Natural killer cell treated with Interleukin-12 subunit alpha and Interleukin-12 subunit beta and Interleukin-15 and Interleukin-18, amount 100 ng/mL, for 72 hours (primary cell): ENCODE results near the gene FOXD1. TPM values are rescaled to one million over a fixed set of nuclear protein-coding genes. Genes with fewer than 3 reads are reported as not detected.

Experiments
- ATAC-seq, 2 donors: fragments of 150-1000 bp; cut with Tn5 transposase in 1 of 2; sonication (Bioruptor Pico), chemical (Tn5 transposase) in 1 of 2; 2 replicates each; pipeline ENCODE4 v1.10.0; 2021
- DNase-seq: peaks from one replicate; pipeline ENCODE4 v3.0.0; 2022; ENCODE audit warnings: low spot score
- H3K27ac Mint-ChIP-seq, 2 donors: 1 replicate in 1 of 2; 2 replicates in 1 of 2; pipeline ENCODE4 v1.8.0; 2022; ENCODE audit warnings: mixed read lengths in 2 of 2, mild to moderate bottlenecking in 1 of 2, moderate library complexity in 1 of 2
- H3K27me3 Mint-ChIP-seq, 2 donors: 1 replicate in 1 of 2; 2 replicates in 1 of 2; pipeline ENCODE4 v1.8.0; 2022; ENCODE audit warnings: mixed read lengths in 2 of 2
- H3K36me3 Mint-ChIP-seq: one replicate; pipeline ENCODE4 v1.8.0; 2022; ENCODE audit warnings: mixed read lengths
- H3K4me1 Mint-ChIP-seq, 2 donors: 1 replicate in 1 of 2; 2 replicates in 1 of 2; pipeline ENCODE4 v1.8.0; 2022; ENCODE audit warnings: low read depth in 2 of 2, mixed read lengths in 2 of 2, mild to moderate bottlenecking in 1 of 2
- H3K4me3 Mint-ChIP-seq: one replicate; pipeline ENCODE4 v1.8.0; 2022; ENCODE audit warnings: mixed read lengths
- H3K9me3 Mint-ChIP-seq: 2 replicates; pipeline ENCODE4 v1.8.0; 2022; ENCODE audit warnings: mixed read lengths
- total RNA-seq, 2 donors: library from RNA; stranded (reverse); gene quantifications; one replicate each; pipeline ENCODE4 v1.2.3, GENCODE V29; 2022

Gene FOXD1
- total RNA-seq, 2 donors from 2014 or later: 1.5 to 2.0 TPM

GRCh38 chr5:73405691-73406090 is 42.9 kb downstream of the FOXD1 start:
- H3K27ac Mint-ChIP-seq: no peak overlapping the region
- ATAC-seq: no peak
- H3K36me3 Mint-ChIP-seq: no peaks in the 10 kb centered on the region

GRCh38 chr5:73399775-73400174 is 48.8 kb downstream of the FOXD1 start:
- H3K4me3 Mint-ChIP-seq: no peak overlapping the region
- DNase-seq: no peak
- no peaks in the 10 kb centered on the region for H3K4me1 Mint-ChIP-seq
- peaks cover 37 to 43% of the 10 kb centered on the region in 2 donors for H3K27me3 Mint-ChIP-seq
- H3K36me3 Mint-ChIP-seq: no peaks in the 10 kb centered on the region
- ATAC-seq: no peak
- no peak overlapping the region for H3K27ac Mint-ChIP-seq
- H3K9me3 Mint-ChIP-seq: no peaks in the 10 kb centered on the region

More at GRCh38 chr5:73405691-73406090, 42.9 kb downstream of the FOXD1 start:
- peaks cover 32 to 41% of the 10 kb centered on the region in 2 donors for H3K27me3 Mint-ChIP-seq
- no peaks in the 10 kb centered on the region for H3K4me1 Mint-ChIP-seq
- H3K4me3 Mint-ChIP-seq: no peak overlapping the region
- DNase-seq: no peak
- no peaks in the 10 kb centered on the region for H3K9me3 Mint-ChIP-seq

Other genes starting within 250 kb of the FOXD1 start
- 100 to 1,000 TPM; 426 to 537 TPM for gene BTF3, start 49.7 kb upstream of the FOXD1 start, total RNA-seq
- 10 to 100 TPM; 12.2 to 16.9 TPM for gene ANKRA2, start 116.9 kb upstream of the FOXD1 start, total RNA-seq
- gene UTP15, start 117.0 kb upstream of the FOXD1 start, total RNA-seq: 10 to 100 TPM; 34.9 to 55.1 TPM
- gene ARHGEF28, start 177.4 kb upstream of the FOXD1 start, total RNA-seq: under 1 TPM; 0.17 to 0.53 TPM